Measurements from ENCODE around the gene COMT.

The COMT gene

GRCh38 chr22:20013382-20013871, 71.9 kb downstream of the COMT start:
- no peak for DNase-seq (ENCODE audit: low spot score)

GRCh38 chr22:20014526-20015186, 73.1 kb downstream of the COMT start:
- no peak for DNase-seq (ENCODE audit: low spot score)

- no peak for DNase-seq (ENCODE audit: low spot score)
Observed at GRCh38 chr22:20015187-20015625, 73.6 kb downstream of the COMT start.

GRCh38 chr22:20015971-20016733, 74.6 kb downstream of the COMT start:
- peak; percentile 36 for DNase-seq (ENCODE audit: low spot score)

- peak; percentile 72 for DNase-seq (ENCODE audit: low spot score)
Observed at GRCh38 chr22:20016734-20017621, 75.4 kb downstream of the COMT start, which contains the start of gene ARVCF. TSS of gene ARVCF (minus strand) at chr22:20016823. CDS start at chr22:19990794, 26,029 bp downstream.

GRCh38 chr22:20017622-20017958, 76.0 kb downstream of the COMT start:
- no peak for DNase-seq (ENCODE audit: low spot score)

GRCh38 chr22:20018001-20018400, 76.4 kb downstream of the COMT start:
- DNase-seq (ENCODE audit: low spot score), result no peak
